Measurements from ENCODE around the gene TTF2. TPM values are rescaled to one million over a fixed set of nuclear protein-coding genes. Genes with fewer than 3 reads are reported as not detected.
A peak's percentile ranks its signal among the peaks of the same experiment; 100 is the strongest.

TTF2 gene
- total RNA-seq, 1 experiment from 2014 or later, result 88.8 TPM

DNA sequence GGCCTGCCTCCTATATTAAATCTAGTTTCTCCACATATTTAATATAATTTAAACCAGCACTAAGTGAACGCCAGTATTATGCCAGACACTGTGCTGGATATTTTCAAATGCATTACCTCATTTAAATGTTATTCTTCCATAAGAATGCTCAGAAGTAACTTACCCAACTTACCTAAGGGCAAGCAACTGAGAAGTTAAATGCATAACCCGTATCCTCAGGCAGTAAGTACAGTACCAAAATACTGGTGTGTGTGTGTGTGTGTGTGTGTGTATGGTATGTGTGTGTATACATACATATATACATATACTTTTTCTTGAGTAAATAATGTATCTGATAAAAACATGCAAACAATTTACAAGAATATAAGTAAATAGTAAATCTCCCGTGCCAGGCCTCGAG lies 70.4 kb downstream of the TTF2 start:
- peaks cover 34% of the 10 kb centered on the region for H3K4me1 Mint-ChIP-seq
- no peak for TF ChIP-seq TCF7 (CRISPR knock-in tag; IDR thresholded peaks at IDR 0.05; ENCODE audit: low read depth)
- no peak for TF ChIP-seq ESRRA (CRISPR knock-in tag; IDR thresholded peaks at IDR 0.05; ENCODE audit: borderline replicate concordance)
- TF ChIP-seq ZNF263 (CRISPR knock-in tag; IDR thresholded peaks at IDR 0.05; ENCODE audit: low read depth), result no peak
- TF ChIP-seq TP53 (CRISPR knock-in tag; IDR thresholded peaks at IDR 0.05), result no peak
- no peak for TF ChIP-seq ZNF423 (CRISPR knock-in tag; IDR thresholded peaks at IDR 0.05)
- no peak for TF ChIP-seq CBFB (CRISPR knock-in tag; IDR thresholded peaks at IDR 0.05; ENCODE audit: low read depth)
- no peak overlapping the region for H3K27ac Mint-ChIP-seq
- ChIA-PET POLR2A (no interaction called here), CTCF (no interaction called here)
- H3K27me3 Mint-ChIP-seq (ENCODE audit: low read depth), result no peaks in the 10 kb centered on the region
- no peaks in the 10 kb centered on the region for H3K9me3 Mint-ChIP-seq
- no peak for DNase-seq (ENCODE audit: low spot score)
- no peak overlapping the region for H3K4me3 Mint-ChIP-seq
- ATAC-seq, result no peak
- H3K36me3 Mint-ChIP-seq, result no peaks in the 10 kb centered on the region

DNA sequence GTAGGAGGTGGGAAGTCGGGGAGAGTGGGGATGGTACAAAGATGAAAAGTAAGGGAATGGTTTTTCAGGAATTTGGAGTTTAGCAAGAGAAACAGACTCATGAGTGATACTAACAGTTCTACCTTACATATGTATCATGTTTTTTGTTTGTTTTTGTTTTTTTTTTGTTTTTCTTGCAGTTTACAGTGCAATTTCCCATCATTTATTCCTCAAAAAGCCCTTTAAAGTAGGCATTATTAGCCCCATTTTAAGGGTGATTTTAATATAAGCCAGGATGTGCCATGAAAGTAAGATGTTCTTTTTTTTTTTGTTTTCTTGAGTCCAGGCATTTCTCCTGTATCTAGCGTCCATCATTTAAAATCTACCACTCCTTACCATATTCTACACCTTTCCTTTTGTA lies 75.2 kb downstream of the TTF2 start:
- ChIA-PET POLR2A (no interaction called here), CTCF (interaction anchor here (5.1 kb wide), 1 partner anchor 149 kb away, joined by 26 read pairs; no protein-coding TSS in a partner anchor)
- no peak overlapping the region for H3K4me3 Mint-ChIP-seq
- no peaks in the 10 kb centered on the region for H3K36me3 Mint-ChIP-seq
- H3K9me3 Mint-ChIP-seq, result no peaks in the 10 kb centered on the region
- ATAC-seq, result no peak
- peak overlapping the region; percentile 50 for H3K27ac Mint-ChIP-seq
- no peak for TF ChIP-seq FOXP1 (CRISPR knock-in tag; IDR thresholded peaks at IDR 0.05; ENCODE audit: borderline replicate concordance)
- TF ChIP-seq, protein P1, sequence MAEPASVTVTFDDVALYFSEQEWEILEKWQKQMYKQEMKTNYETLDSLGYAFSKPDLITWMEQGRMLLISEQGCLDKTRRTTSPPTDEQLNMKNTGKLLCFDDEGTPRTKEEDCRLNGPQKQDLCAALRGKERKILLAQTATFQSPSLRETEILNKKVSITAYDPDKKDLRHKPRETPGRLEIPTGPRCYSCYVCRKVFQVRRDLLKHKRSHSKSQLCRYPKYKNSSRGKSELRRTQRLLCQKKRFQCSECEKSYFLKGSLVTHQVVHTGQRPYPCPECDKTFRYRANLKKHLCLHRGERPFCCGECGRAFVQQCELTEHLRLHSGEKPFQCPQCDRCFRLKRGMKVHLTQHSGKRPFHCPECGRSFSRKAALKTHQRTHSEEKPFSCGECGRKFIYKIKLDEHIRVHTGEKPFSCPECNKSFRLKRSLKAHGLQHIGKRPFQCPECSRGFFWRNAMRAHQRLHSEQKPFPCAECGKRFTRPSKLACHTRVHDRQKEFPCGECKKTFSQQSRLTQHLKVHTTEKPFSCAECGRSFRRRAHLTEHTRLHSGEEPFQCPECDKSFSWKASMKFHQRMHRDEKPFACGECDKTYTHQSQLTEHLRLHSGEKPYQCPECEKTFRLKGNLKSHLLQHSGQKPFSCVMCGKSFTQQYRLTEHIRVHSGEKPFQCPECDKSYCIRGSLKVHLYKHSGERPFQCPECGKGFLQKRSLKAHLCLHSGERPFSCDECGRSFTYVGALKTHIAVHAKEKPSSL (CRISPR knock-in tag; conservative IDR thresholded peaks at IDR 0.05), result no peak
- TF ChIP-seq, protein P2, sequence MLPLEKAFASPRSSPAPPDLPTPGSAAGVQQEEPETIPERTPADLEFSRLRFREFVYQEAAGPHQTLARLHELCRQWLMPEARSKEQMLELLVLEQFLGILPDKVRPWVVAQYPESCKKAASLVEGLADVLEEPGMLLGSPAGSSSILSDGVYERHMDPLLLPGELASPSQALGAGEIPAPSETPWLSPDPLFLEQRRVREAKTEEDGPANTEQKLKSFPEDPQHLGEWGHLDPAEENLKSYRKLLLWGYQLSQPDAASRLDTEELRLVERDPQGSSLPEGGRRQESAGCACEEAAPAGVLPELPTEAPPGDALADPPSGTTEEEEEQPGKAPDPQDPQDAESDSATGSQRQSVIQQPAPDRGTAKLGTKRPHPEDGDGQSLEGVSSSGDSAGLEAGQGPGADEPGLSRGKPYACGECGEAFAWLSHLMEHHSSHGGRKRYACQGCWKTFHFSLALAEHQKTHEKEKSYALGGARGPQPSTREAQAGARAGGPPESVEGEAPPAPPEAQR (CRISPR knock-in tag; IDR thresholded peaks at IDR 0.05), result no peak
- TF ChIP-seq, protein P3, sequence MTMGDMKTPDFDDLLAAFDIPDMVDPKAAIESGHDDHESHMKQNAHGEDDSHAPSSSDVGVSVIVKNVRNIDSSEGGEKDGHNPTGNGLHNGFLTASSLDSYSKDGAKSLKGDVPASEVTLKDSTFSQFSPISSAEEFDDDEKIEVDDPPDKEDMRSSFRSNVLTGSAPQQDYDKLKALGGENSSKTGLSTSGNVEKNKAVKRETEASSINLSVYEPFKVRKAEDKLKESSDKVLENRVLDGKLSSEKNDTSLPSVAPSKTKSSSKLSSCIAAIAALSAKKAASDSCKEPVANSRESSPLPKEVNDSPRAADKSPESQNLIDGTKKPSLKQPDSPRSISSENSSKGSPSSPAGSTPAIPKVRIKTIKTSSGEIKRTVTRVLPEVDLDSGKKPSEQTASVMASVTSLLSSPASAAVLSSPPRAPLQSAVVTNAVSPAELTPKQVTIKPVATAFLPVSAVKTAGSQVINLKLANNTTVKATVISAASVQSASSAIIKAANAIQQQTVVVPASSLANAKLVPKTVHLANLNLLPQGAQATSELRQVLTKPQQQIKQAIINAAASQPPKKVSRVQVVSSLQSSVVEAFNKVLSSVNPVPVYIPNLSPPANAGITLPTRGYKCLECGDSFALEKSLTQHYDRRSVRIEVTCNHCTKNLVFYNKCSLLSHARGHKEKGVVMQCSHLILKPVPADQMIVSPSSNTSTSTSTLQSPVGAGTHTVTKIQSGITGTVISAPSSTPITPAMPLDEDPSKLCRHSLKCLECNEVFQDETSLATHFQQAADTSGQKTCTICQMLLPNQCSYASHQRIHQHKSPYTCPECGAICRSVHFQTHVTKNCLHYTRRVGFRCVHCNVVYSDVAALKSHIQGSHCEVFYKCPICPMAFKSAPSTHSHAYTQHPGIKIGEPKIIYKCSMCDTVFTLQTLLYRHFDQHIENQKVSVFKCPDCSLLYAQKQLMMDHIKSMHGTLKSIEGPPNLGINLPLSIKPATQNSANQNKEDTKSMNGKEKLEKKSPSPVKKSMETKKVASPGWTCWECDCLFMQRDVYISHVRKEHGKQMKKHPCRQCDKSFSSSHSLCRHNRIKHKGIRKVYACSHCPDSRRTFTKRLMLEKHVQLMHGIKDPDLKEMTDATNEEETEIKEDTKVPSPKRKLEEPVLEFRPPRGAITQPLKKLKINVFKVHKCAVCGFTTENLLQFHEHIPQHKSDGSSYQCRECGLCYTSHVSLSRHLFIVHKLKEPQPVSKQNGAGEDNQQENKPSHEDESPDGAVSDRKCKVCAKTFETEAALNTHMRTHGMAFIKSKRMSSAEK (CRISPR knock-in tag; IDR thresholded peaks at IDR 0.05; ENCODE audit: borderline replicate concordance), result no peak
- H3K4me1 Mint-ChIP-seq, result peaks cover 48% of the 10 kb centered on the region
- DNase-seq (ENCODE audit: low spot score), result no peak
- H3K27me3 Mint-ChIP-seq (ENCODE audit: low read depth), result no peaks in the 10 kb centered on the region

DNA sequence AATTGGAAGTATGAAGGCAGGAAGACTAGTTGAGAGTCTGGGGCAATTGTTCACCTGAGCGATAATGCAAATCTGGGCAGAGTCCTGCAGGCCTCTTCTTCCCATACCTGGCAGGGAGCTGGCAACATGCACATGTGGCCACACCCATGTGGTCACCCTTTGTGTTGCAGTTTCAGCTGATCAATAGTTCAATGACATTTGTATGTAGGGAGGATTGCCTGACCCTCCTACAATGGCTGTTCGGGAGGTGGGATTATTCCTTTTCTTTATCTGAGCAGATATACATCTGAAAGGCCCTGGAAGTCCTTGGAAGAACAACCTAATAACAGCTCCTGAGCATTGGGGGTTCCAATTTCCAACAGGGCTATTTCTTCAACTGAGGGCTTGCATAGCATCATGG lies 76.6 kb downstream of the TTF2 start:
- CTCF ChIA-PET, result interaction anchor here (0.8 to 5.1 kb wide), 3 partner anchors 8 to 148 kb away, joined by 3 to 26 read pairs (median 11); no protein-coding TSS in a partner anchor
- POLR2A ChIA-PET, result no interaction called here
- Mint-ChIP-seq H3K27ac (peak overlapping the region; percentile 52; the same call in 1 of the 2 replicates), H3K9me3 (no peaks in the 10 kb centered on the region), H3K4me3 (no peak overlapping the region), H3K27me3 (ENCODE audit: low read depth) (no peaks in the 10 kb centered on the region), H3K4me1 (peaks cover 48% of the 10 kb centered on the region), H3K36me3 (no peaks in the 10 kb centered on the region)
- ATAC-seq (peak; percentile 82), DNase-seq (ENCODE audit: low spot score) (no peak)
- TF ChIP-seq, protein P4, sequence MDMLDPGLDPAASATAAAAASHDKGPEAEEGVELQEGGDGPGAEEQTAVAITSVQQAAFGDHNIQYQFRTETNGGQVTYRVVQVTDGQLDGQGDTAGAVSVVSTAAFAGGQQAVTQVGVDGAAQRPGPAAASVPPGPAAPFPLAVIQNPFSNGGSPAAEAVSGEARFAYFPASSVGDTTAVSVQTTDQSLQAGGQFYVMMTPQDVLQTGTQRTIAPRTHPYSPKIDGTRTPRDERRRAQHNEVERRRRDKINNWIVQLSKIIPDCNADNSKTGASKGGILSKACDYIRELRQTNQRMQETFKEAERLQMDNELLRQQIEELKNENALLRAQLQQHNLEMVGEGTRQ (CRISPR knock-in tag; IDR thresholded peaks at IDR 0.05), result peak; percentile 30; the same call in 1 of the 2 replicates
- no peak for TF ChIP-seq TEAD1 (CRISPR knock-in tag; IDR thresholded peaks at IDR 0.05)
